Large intestine (tissue), 3 donors: ENCODE measurements around the gene NUP205. TPM values are rescaled to one million over a fixed set of nuclear protein-coding genes. Genes with fewer than 3 reads are reported as not detected.
"Not testable (repeated sequence)": the region's sequence is repeated elsewhere in the genome, so short reads cannot be mapped to it uniquely, and the experiment has no call there.

Experiments
- DNase-seq, 2 donors: peaks; one replicate each; pipeline versions ENCODE4 v3.0.0 to v3.0.0-alpha.2; 2013
- H3K27ac ChIP-seq: one replicate; pipeline ENCODE4 v1.5.1; 2013; ENCODE audit warnings: low read length
- H3K27me3 ChIP-seq: 2 replicates; pipeline ENCODE4 v1.6.1; 2013; ENCODE audit warnings: low read length; ENCODE audit not compliant: control insufficient read depth, insufficient read depth
- H3K36me3 ChIP-seq: 2 replicates; pipeline ENCODE4 v1.6.1; 2013; ENCODE audit warnings: low read length; ENCODE audit not compliant: control insufficient read depth, insufficient read depth
- H3K4me1 ChIP-seq: one replicate; pipeline ENCODE4 v1.6.1; 2013; ENCODE audit warnings: low read length; ENCODE audit not compliant: control insufficient read depth, insufficient read depth
- H3K4me3 ChIP-seq: one replicate; pipeline ENCODE4 v1.5.1; 2013; ENCODE audit warnings: low read length
- H3K9me3 ChIP-seq: one replicate; pipeline ENCODE4 v1.6.1; 2013; ENCODE audit warnings: mild to moderate bottlenecking, low read depth, low read length, moderate library complexity; ENCODE audit not compliant: control insufficient read depth
- WGBS: methylation state at CpG from one replicate; pipeline ENCODE4 v1.1.5; 2013; ENCODE audit warnings: low lambda C conversion rate; ENCODE audit not compliant: insufficient coverage; 5-methylcytosine and 5-hydroxymethylcytosine counted together
- polyA plus RNA-seq: library from polyadenylated mRNA; unstranded; fragments of 120-200 nt; gene quantifications from one replicate; pipeline ENCODE4 v1.2.1, GENCODE V29; 2013

Gene NUP205
- polyA plus RNA-seq, 1 donor: 41.0 TPM

DNA sequence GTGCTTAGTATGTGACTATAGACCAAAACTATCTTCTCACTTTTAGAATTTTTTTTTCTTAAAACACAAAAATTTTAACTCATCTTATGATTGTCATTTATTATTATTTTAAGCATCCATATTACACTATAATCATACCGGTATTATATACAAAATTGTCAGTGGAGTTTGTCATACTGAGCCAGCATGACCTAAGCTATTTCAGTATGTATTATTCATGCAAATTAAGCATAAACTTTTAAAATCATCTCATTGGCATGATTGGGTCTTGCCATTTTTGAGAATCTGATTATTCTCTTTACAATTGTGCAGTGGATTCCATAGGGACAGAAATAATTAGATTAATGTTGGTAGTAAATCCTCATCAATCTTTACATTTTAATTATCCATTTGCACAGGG lies 58.4 kb downstream of the NUP205 start:
- H3K27me3 ChIP-seq: no peaks in the 10 kb centered on the region
- H3K9me3 ChIP-seq: no peaks in the 10 kb centered on the region
- H3K4me3 ChIP-seq: no peak overlapping the region
- H3K4me1 ChIP-seq: no peaks in the 10 kb centered on the region
- no CpG with 5 or more reads among the region's 1 CpG for WGBS
- no peak overlapping the region for H3K27ac ChIP-seq
- peaks cover 39% of the 10 kb centered on the region for H3K36me3 ChIP-seq
- DNase-seq: no peak

DNA sequence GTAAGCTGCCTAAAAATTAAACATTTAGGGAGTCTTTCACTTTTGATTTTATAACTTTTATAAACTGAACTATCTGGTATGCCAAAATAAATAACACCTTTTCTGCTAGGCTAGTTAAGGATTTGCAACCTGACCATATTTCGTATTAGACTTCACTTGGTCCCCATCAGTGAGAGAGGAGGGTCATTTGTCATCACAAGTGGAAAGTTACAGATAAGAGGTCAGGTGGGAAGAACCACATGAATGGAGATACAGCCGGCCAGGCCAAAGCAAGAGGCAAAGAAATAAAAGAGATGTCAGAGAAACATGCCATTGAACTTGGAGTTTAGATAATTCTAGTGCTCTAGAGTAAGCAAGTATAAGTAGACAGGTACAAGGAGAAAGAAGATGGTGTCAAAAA lies 60.1 kb downstream of the NUP205 start:
- H3K4me3 ChIP-seq: no peak overlapping the region
- no peaks in the 10 kb centered on the region for H3K27me3 ChIP-seq
- no peaks in the 10 kb centered on the region for H3K9me3 ChIP-seq
- no peak for DNase-seq
- H3K27ac ChIP-seq: no peak overlapping the region
- no CpG with 5 or more reads among the region's 2 CpGs for WGBS
- no peaks in the 10 kb centered on the region for H3K4me1 ChIP-seq
- H3K36me3 ChIP-seq: peaks cover 43% of the 10 kb centered on the region

GRCh38 chr7:135618510-135618909 lies 60.8 kb downstream of the NUP205 start:
- Histone ChIP-seq H3K4me3 (no peak overlapping the region), H3K4me1 (no peaks in the 10 kb centered on the region), H3K27ac (no peak overlapping the region), H3K27me3 (no peaks in the 10 kb centered on the region), H3K9me3 (no peaks in the 10 kb centered on the region), H3K36me3 (peaks cover 47% of the 10 kb centered on the region)
- WGBS: 93% methylated on average over 3 of the region's 7 CpGs
- DNase-seq: no peak

GRCh38 chr7:135620447-135620846 lies 62.7 kb downstream of the NUP205 start:
- Histone ChIP-seq H3K9me3 (no peaks in the 10 kb centered on the region), H3K27me3 (no peaks in the 10 kb centered on the region), H3K4me3 (no peak overlapping the region), H3K4me1 (no peaks in the 10 kb centered on the region), H3K27ac (no peak overlapping the region), H3K36me3 (peaks cover 51% of the 10 kb centered on the region)
- no CpG with 5 or more reads among the region's 2 CpGs for WGBS
- no peak for DNase-seq

DNA sequence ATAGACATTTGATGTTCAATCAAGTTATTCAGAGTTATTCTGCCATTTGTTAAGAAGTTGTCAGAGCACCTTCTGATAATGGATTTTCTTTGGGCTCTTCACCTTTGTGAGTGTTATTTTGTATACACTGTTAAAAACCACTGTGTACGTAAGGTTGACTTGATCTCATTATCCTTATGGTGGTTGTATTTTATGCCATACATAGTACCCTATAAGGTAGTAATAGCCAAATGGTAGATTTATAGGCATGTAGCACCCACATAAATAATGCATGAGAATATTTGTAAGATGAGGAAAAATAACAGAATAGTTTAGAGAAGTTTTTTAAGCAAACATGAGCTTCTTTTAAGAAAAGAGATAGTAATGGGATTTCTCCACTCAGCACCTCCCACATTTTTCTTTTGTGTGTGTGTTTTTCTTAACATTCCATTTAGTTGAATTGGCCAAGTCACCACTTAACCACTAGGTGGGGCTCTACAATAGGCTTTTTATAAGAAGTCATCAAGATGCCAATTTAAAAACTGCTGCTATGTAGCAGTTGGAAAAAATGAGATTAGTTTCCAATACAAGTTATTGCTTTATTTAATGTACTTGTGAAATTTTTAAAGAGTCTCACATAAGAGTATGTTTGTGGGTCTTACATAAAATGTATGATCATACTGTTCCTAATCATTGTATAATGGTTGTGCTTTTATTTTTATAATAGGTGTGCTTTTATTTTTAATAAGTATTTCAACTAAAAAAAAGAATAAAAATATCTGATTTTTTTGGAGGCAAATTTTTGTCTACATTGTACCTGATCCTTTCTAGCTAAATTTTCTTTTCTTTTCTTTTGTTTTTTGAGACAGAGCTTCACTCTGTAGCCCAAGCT lies 63.5 kb downstream of the NUP205 start:
- Histone ChIP-seq H3K27me3 (no peaks in the 10 kb centered on the region), H3K27ac (no peak overlapping the region), H3K36me3 (peaks cover 53% of the 10 kb centered on the region), H3K4me3 (no peak overlapping the region), H3K9me3 (no peaks in the 10 kb centered on the region), H3K4me1 (no peaks in the 10 kb centered on the region)
- no CpG with 5 or more reads among the region's 1 CpG for WGBS
- peak; percentile 31 to 51 for DNase-seq

DNA sequence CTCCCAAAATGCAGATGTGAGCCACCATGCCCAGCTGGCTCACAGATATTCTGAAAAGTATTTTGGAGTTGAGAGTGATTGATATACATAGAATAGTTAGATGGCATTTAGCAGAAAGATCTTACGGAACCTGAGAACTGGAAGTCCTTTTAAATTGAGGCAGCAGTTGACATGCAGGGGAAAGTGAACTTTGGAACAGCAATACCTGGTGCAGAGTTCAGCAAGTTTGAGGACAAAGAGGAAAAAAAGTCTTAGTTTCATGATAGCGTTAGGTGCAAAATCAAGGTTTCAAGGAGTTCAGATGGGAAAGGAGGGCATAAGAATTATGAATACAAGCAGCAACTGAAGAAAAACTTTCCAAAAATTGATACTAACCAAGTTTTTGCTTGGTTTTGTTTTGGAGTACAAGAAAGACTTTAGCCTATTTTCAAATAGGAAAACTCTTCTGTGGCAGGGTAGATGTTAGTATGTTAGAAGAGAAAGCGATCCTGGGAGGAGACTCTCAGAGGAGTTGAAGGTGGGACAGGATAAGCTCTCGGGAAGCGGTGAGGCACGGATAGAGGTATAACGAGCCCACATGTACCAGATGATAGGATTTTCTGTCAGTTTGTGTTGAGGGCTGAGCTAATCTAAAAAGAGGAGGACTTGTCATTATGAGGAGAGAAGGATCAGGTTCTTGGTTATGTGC lies 76.6 kb downstream of the NUP205 start:
- WGBS: 55% methylated on average over 3 of the region's 7 CpGs
- Histone ChIP-seq H3K9me3 (no peaks in the 10 kb centered on the region), H3K4me3 (no peak overlapping the region), H3K27ac (peak overlapping the region; percentile 43), H3K4me1 (no peaks in the 10 kb centered on the region), H3K36me3 (peaks cover 54% of the 10 kb centered on the region), H3K27me3 (no peaks in the 10 kb centered on the region)
- DNase-seq: peak; percentile 25 to 61

GRCh38 chr7:135639690-135640089 lies 82.0 kb downstream of the NUP205 start:
- H3K4me3 ChIP-seq, H3K27ac ChIP-seq, H3K4me1 ChIP-seq, DNase-seq, H3K9me3 ChIP-seq, H3K27me3 ChIP-seq: not testable (repeated sequence)
- peaks cover 53% of the 10 kb centered on the region for H3K36me3 ChIP-seq

GRCh38 chr7:135644154-135644553 lies 86.4 kb downstream of the NUP205 start:
- no CpG with 5 or more reads among the region's 3 CpGs for WGBS
- no peaks in the 10 kb centered on the region for H3K27me3 ChIP-seq
- no peak for DNase-seq
- no peak overlapping the region for H3K4me3 ChIP-seq
- H3K36me3 ChIP-seq: peaks cover 46% of the 10 kb centered on the region
- no peaks in the 10 kb centered on the region for H3K4me1 ChIP-seq
- H3K9me3 ChIP-seq: no peaks in the 10 kb centered on the region
- no peak overlapping the region for H3K27ac ChIP-seq

DNA sequence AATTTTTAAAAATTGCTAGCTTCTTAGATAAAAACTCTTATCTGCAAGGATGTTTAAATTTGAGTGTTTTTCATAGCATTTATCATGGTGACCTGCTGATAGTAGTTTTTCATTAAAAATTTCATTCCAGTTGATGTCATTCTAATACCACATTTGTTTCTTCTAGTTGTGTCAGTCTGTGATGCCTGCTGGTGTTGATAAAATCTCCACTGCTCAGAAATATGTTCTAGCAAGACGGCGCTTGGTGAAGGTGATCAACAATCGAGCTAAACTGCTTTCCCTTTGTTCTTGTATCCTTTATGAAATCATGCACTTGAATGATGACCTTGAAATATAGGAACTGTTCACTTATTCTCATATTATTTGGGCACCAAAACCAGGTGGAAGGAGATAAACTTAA lies 87.0 kb downstream of the NUP205 start:
- 100% methylated on average over 1 of the region's 3 CpGs for WGBS
- Histone ChIP-seq H3K36me3 (peaks cover 46% of the 10 kb centered on the region), H3K27ac (no peak overlapping the region), H3K4me3 (no peak overlapping the region), H3K9me3 (no peaks in the 10 kb centered on the region), H3K4me1 (no peaks in the 10 kb centered on the region), H3K27me3 (no peaks in the 10 kb centered on the region)
- DNase-seq: no peak

DNA sequence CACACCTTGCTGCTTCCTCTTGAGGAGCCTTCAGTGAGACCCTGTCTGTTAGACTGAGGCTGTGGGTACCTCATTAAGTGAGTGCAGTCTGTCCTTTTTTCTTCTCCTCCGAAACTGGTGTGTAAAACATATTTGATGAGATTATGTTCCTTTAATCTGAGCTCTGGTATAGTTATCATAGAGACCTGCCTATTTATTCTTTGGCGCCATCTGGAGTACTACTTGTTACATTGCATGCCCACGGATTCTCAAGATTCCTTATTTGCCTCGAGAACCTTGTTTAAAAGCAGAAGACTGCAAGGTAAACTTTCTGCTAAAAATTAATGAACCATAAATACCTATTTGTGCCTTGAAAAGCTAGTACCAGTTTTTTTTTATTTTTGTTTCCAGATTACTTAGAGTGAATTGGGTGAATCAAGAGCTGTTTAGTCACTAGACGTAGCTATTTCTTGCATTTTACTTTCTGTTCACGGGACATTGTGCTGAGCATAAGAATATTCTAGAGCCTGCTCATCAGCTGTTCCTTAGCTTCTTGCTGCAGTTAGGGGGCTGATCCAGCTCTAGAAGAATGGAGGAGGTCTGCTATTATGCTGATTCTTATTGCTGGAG lies 87.7 kb downstream of the NUP205 start:
- Histone ChIP-seq H3K27me3 (no peaks in the 10 kb centered on the region), H3K4me3 (no peak overlapping the region), H3K36me3 (peaks cover 43% of the 10 kb centered on the region), H3K27ac (no peak overlapping the region), H3K9me3 (no peaks in the 10 kb centered on the region), H3K4me1 (no peaks in the 10 kb centered on the region)
- WGBS: 17% methylated on average over 1 of the region's 6 CpGs
- DNase-seq: peak in 1 of 2 donors; percentile 22
